K562 (cell line): ENCODE measurements around the gene ACR. TPM values are rescaled to one million over a fixed set of nuclear protein-coding genes. Genes with fewer than 3 reads are reported as not detected.

Source experiments
- ATAC-seq: fragments of 200-7000 bp; cut with Tn5 transposase; 3 replicates; pipeline ENCODE4 v1.9.1; 2020; ENCODE audit warnings: moderate library complexity
- BruUV-seq: library from RNA; stranded (reverse); fragments of 400-500 nt; replicated peaks from 2 replicates; lab custom pipeline; 2021; lab: Mats Ljungman, UMichigan
- CTCF ChIA-PET: fragments of 300-600 bp; formaldehyde crosslinking; extraction: SDS; loops from one replicate; lab custom pipeline; 2021; ENCODE audit warnings: low intra/inter-chr PET ratio; lab: Yijun Ruan, JAX
- POLR2A ChIA-PET: fragments of 300-600, 350-650 bp; sonication (Branson Sonifier 250); formaldehyde crosslinking; extraction: SDS; loops from one replicate; lab custom pipeline; 2021; ENCODE audit warnings: antibody characterized with exemption, inconsistent platforms; lab: Yijun Ruan, JAX
- DNase-seq, 4 experiments: peaks; one replicate each; pipeline versions ENCODE4 v3.0.0 to v3.0.0-alpha.2; 2011 to 2018; ENCODE audit warnings: low spot score in 3 of 4, mixed read lengths in 3 of 4; ENCODE audit errors: extremely low read depth in 1 of 4
- FAIRE-seq: peaks from 2 replicates; lab custom pipeline; 2011; peaks lifted over from hg19 to GRCh38; lab: Jason Lieb, UNC
- H2AFZ ChIP-seq: 2 replicates; pipeline ENCODE4 v1.6.0; 2011; ENCODE audit warnings: low read depth, low read length, control low read depth, inconsistent platforms
- H3K27ac ChIP-seq: fragments of 200-600 bp; 3 replicates; pipeline ENCODE4 v1.8.0; 2011; ENCODE audit warnings: low read depth, mild to moderate bottlenecking, control low read depth, inconsistent platforms, low read length, moderate library complexity, mixed read lengths; ENCODE audit errors: extremely low read depth
- H3K27me3 ChIP-seq, 2 experiments: fragments of 300-600 bp in 1 of 2; 2 replicates in 1 of 2; 3 replicates in 1 of 2; pipeline versions ENCODE4 v1.6.0 to v1.8.0; 2011; ENCODE audit warnings: inconsistent platforms in 2 of 2, low read length in 2 of 2, mild to moderate bottlenecking in 1 of 2, mixed read lengths in 1 of 2, moderate library complexity in 1 of 2; ENCODE audit not compliant: control insufficient read depth in 2 of 2, insufficient read depth in 2 of 2
- H3K36me3 ChIP-seq: fragments of 300-600 bp; 3 replicates; pipeline ENCODE4 v1.8.0; 2011; ENCODE audit warnings: mild to moderate bottlenecking, low read length, inconsistent platforms; ENCODE audit not compliant: control insufficient read depth, insufficient read depth
- H3K4me1 ChIP-seq, 2 experiments: fragments of 200-600 bp in 1 of 2; replicated peaks in 1 of 2; 2 replicates in 1 of 2; 3 replicates in 1 of 2; pipeline versions ENCODE4 v1.5.1 to v1.8.0; 2011; ENCODE audit warnings: inconsistent platforms in 2 of 2, low read length in 2 of 2, mild to moderate bottlenecking in 1 of 2, mixed read lengths in 1 of 2, moderate library complexity in 1 of 2; ENCODE audit not compliant: control insufficient read depth in 2 of 2, insufficient read depth in 2 of 2
- H3K4me2 ChIP-seq: 2 replicates; pipeline ENCODE4 v1.6.1; 2011; ENCODE audit warnings: low read length, control low read depth, inconsistent platforms, mixed read lengths; ENCODE audit not compliant: insufficient read depth
- H3K4me3 ChIP-seq: fragments of 200-600 bp; sonication (generic), shearing (Covaris generic); 2 replicates; pipeline ENCODE4 v1.5.1; 2016; ENCODE audit warnings: control low read depth, inconsistent platforms
- H3K79me2 ChIP-seq: fragments of 200-600 bp; 3 replicates; pipeline ENCODE4 v1.8.0; 2011; ENCODE audit warnings: low read length, inconsistent platforms; ENCODE audit not compliant: control insufficient read depth, insufficient read depth
- H3K9ac ChIP-seq, 2 experiments: 2 replicates each; pipeline versions ENCODE4 v1.6.0 to v1.6.1; 2011; ENCODE audit warnings: low read depth in 2 of 2, low read length in 2 of 2, control low read depth in 1 of 2, inconsistent platforms in 1 of 2, mild to moderate bottlenecking in 1 of 2, mixed read lengths in 1 of 2; ENCODE audit not compliant: insufficient read depth in 1 of 2
- H3K9me1 ChIP-seq: one replicate; pipeline ENCODE4 v1.6.0; 2011; ENCODE audit warnings: inconsistent platforms, mild to moderate bottlenecking, low read length, moderate library complexity; ENCODE audit not compliant: control insufficient read depth, insufficient read depth
- H3K9me3 ChIP-seq: replicated peaks from 2 replicates; pipeline ENCODE4 v1.5.1; 2011; ENCODE audit warnings: low read depth, low read length, inconsistent platforms; ENCODE audit not compliant: control insufficient read depth, insufficient read depth
- H4K20me1 ChIP-seq: replicated peaks from 2 replicates; pipeline ENCODE4 v1.6.1; 2011; ENCODE audit warnings: low read length, inconsistent platforms, mixed read lengths; ENCODE audit not compliant: control insufficient read depth, insufficient read depth
- CREB3 ChIP-seq: fragments of 450-650 bp; conservative IDR thresholded peaks from 2 replicates; pipeline ENCODE4 v1.6.1; 2016; ENCODE audit warnings: missing genetic modification characterization, low read depth, mild to moderate bottlenecking, missing compliant biosample characterization, moderate library complexity
- HDAC8 ChIP-seq: fragments of 450-650 bp; IDR thresholded peaks from 2 replicates; pipeline ENCODE4 v1.6.1; 2016; ENCODE audit warnings: mild to moderate bottlenecking, missing genetic modification characterization, moderate library complexity, missing compliant biosample characterization
- IRF1 ChIP-seq: sonication (generic); formaldehyde crosslinking; IDR thresholded peaks from 2 replicates; pipeline ENCODE4 v1.8.0; 2022; ENCODE audit warnings: missing genetic modification reagents, mild to moderate bottlenecking, borderline replicate concordance
- NCOA2 ChIP-seq, 2 experiments: fragments of 450-650 bp; IDR thresholded peaks; 2 replicates each; pipeline ENCODE4 v1.6.1; 2018; ENCODE audit warnings: mild to moderate bottlenecking in 2 of 2, moderate library complexity in 1 of 2; ENCODE audit not compliant: partially characterized antibody in 2 of 2
- PRPF4 ChIP-seq: fragments of 200-400 bp; formaldehyde crosslinking; IDR thresholded peaks from one replicate; pipeline ENCODE4 v1.6.1; 2017; ENCODE audit warnings: low read length, low read depth, mild to moderate bottlenecking; ENCODE audit not compliant: insufficient read depth, poor library complexity, severe bottlenecking
- SIRT6 ChIP-seq: IDR thresholded peaks from one replicate; pipeline ENCODE4 v1.6.1; 2012; ENCODE audit warnings: low read depth, mild to moderate bottlenecking, control low read depth, inconsistent platforms, low read length, moderate library complexity
- TEAD1 ChIP-seq, 2 experiments: fragments of 450-650 bp in 1 of 2; sonication (generic) in 1 of 2; formaldehyde crosslinking; IDR thresholded peaks; 2 replicates each; pipeline versions ENCODE4 v1.4.0 to v1.8.0; 2020 to 2022; ENCODE audit warnings: mild to moderate bottlenecking in 2 of 2, missing genetic modification reagents in 1 of 2
- ZBTB43 ChIP-seq: sonication (generic); formaldehyde crosslinking; IDR thresholded peaks from 2 replicates; pipeline ENCODE4 v1.8.0; 2023; ENCODE audit warnings: mild to moderate bottlenecking, missing genetic modification reagents
- ZNF282 ChIP-seq: sonication (generic); formaldehyde crosslinking; IDR thresholded peaks from 2 replicates; pipeline ENCODE4 v1.8.1; 2023; ENCODE audit warnings: missing genetic modification reagents
- ZNF311 ChIP-seq: fragments of 250-450 bp; sonication (Bioruptor Pico); IDR thresholded peaks from 2 replicates; pipeline ENCODE4 v1.4.0; 2020; ENCODE audit warnings: mild to moderate bottlenecking, moderate library complexity
- ZNF445 ChIP-seq: fragments of 250-450 bp; sonication (Bioruptor Pico); IDR thresholded peaks from 2 replicates; pipeline ENCODE4 v1.4.0; 2020; ENCODE audit warnings: low read depth, mild to moderate bottlenecking, moderate library complexity
- ZNF76 ChIP-seq: fragments of 250-450 bp; sonication (Bioruptor Pico); IDR thresholded peaks from 2 replicates; pipeline ENCODE4 v1.4.0; 2020; ENCODE audit warnings: mild to moderate bottlenecking, moderate library complexity, borderline replicate concordance
- WGBS: fragments of 100-300 bp; shearing (Covaris generic); methylation state at CpG from one replicate; pipeline ENCODE4 v1.1.6; 2016; ENCODE audit warnings: low coverage, mixed read lengths; ENCODE audit not compliant: insufficient coverage; ENCODE audit errors: missing lambda C conversion rate; 5-methylcytosine and 5-hydroxymethylcytosine counted together
- in situ Hi-C: fragments of 300-500 bp; cut with MboI; formaldehyde crosslinking; loops from 4 replicates; pipeline ENCODE4 v1.15.0; 2018; ENCODE audit warnings: inconsistent platforms, mixed read lengths
- intact Hi-C: fragments of 100-400 bp; cut with micrococcal nuclease; formaldehyde crosslinking; loops from 2 replicates; pipeline ENCODE4 v1.14.2; 2022
- polyA plus RNA-seq, 8 experiments: library from polyadenylated mRNA; depleted of rRNA in 4 of 8; stranded (reverse) in 5 of 8; unstranded in 3 of 8; fragments of >200 nt; fragmentation: Nextera tagmentation in 2 of 8; fragmentation: Illumina TruSeq in 1 of 8; extraction: Ambion mirVana in 2 of 8; extraction: Trizol in 1 of 8; gene quantifications; 2 replicates each; pipeline versions ENCODE4 v1.2.1 to v1.2.3, GENCODE V29; 2011 to 2014; ENCODE audit warnings: inconsistent platforms in 1 of 8, missing spikeins in 1 of 8
- total RNA-seq, 7 experiments: library from RNA; depleted of rRNA in 6 of 7; stranded (reverse); fragments of >200 nt in 6 of 7; fragmentation: Illumina TruSeq in 2 of 7; extraction: Trizol in 2 of 7; gene quantifications; 2 replicates each; pipeline versions ENCODE4 v1.2.1 to v1.2.3, GENCODE V29; 2011 to 2021; ENCODE audit warnings: low replicate concordance in 1 of 7

The ACR gene
- total and polyA plus RNA-seq, 9 of the 15 experiments (the other 6 are each of a cell fraction or from before 2014, with no cell fraction given) = not detected

- Histone ChIP-seq H3K79me2 (no peaks in the 10 kb centered on the region), H3K27ac (no peak overlapping the region), H3K4me1 (peaks cover 0 to 8% of the 10 kb centered on the region in 2 experiments; a peak in 1 of 5 replicates), H3K36me3 (no peaks in the 10 kb centered on the region), H2AFZ (no peak overlapping the region), H3K4me2 (no peak overlapping the region), H3K27me3 (peaks cover 6 to 19% of the 10 kb centered on the region in 2 experiments; a peak in 4 of 5 replicates), H4K20me1 (no peaks in the 10 kb centered on the region), H3K9ac (no peak overlapping the region), H3K9me1 (no peaks in the 10 kb centered on the region), H3K9me3 (no peaks in the 10 kb centered on the region; the same call in 1 of the 2 replicates), H3K4me3 (no peak overlapping the region)
- TF ChIP-seq TEAD1 (CRISPR knock-in tag; IDR thresholded peaks at IDR 0.05) (no peak), CREB3 (tag) (no peak), ZNF282 (CRISPR knock-in tag) (no peak), ZNF445 (no peak), ZNF76 (CRISPR knock-in tag) (no peak), ZNF311 (no peak), HDAC8 (tag) (no peak), NCOA2 (IDR thresholded peaks at IDR 0.05; ENCODE audit: partially characterized antibody in 2 of 2) (no peak), SIRT6 (no peak), PRPF4 (no peak), IRF1 (CRISPR knock-in tag) (no peak), ZBTB43 (no peak)
- ChIA-PET CTCF (interaction anchor here (0.7 kb wide), 1 partner anchor 120 kb away, joined by 3 read pairs; no protein-coding TSS in a partner anchor), POLR2A (no interaction called here)
- no TSS peak for BruUV-seq
- no peak for DNase-seq
- in situ Hi-C loops (loop anchor here (5.0 kb wide), 1 partner anchor 53 kb away; no protein-coding TSS in a partner anchor), intact Hi-C loops (no loop called here)
- FAIRE-seq = no peak
- no peak for ATAC-seq
- 11% methylated on average over 17 of the region's 18 CpGs for WGBS
Observed at GRCh38 chr22:50695421-50696250, 42.4 kb upstream of the ACR start.
